ENCODE data around the gene HPCAL1.

GRCh38 chr2:10321622-10322021, 18.9 kb downstream of the HPCAL1 start:
- TF ChIP-seq CTCF (IDR thresholded peaks at IDR 0.05) (no peak), POLR2A (IDR thresholded peaks at IDR 0.05) (no peak)

Measured in testis (tissue), 2 donors.